Trophoblast cell (in vitro differentiated cells and primary cell): ENCODE measurements around the gene ACY1.
A peak's percentile ranks its signal among the peaks of the same experiment; 100 is the strongest.

Source experiments
- DNase-seq, 2 donors: peaks; one replicate each; pipeline ENCODE4 v3.0.0-alpha.2; 2016
- H2AFZ ChIP-seq: 2 replicates; pipeline ENCODE4 v1.6.1; 2013; ENCODE audit warnings: low read length, moderate library complexity, mild to moderate bottlenecking; ENCODE audit not compliant: insufficient read depth, poor library complexity
- H2AK5ac ChIP-seq: 2 replicates; pipeline ENCODE4 v1.6.1; 2013; ENCODE audit warnings: mild to moderate bottlenecking, low read length
- H2BK120ac ChIP-seq: 2 replicates; pipeline ENCODE4 v1.6.1; 2013; ENCODE audit warnings: low read length, mild to moderate bottlenecking, moderate library complexity; ENCODE audit not compliant: insufficient read depth, poor library complexity
- H2BK12ac ChIP-seq: 2 replicates; pipeline ENCODE4 v1.6.1; 2013; ENCODE audit warnings: mild to moderate bottlenecking, low read length, moderate library complexity
- H2BK5ac ChIP-seq: 2 replicates; pipeline ENCODE4 v1.6.1; 2013; ENCODE audit warnings: low read length, low read depth, moderate library complexity, mild to moderate bottlenecking; ENCODE audit not compliant: poor library complexity
- H3K14ac ChIP-seq: 2 replicates; pipeline ENCODE4 v1.6.1; 2013; ENCODE audit warnings: mild to moderate bottlenecking, low read length
- H3K18ac ChIP-seq: 2 replicates; pipeline ENCODE4 v1.6.1; 2013; ENCODE audit warnings: mild to moderate bottlenecking, low read length
- H3K23ac ChIP-seq: 2 replicates; pipeline ENCODE4 v1.6.1; 2013; ENCODE audit warnings: low read length
- H3K27ac ChIP-seq: 2 replicates; pipeline ENCODE4 v1.5.1; 2013; ENCODE audit warnings: low read depth, mild to moderate bottlenecking, inconsistent platforms, low read length, moderate library complexity
- H3K27me3 ChIP-seq: 2 replicates; pipeline ENCODE4 v1.6.1; 2013; ENCODE audit warnings: inconsistent platforms, mild to moderate bottlenecking, low read length, moderate library complexity; ENCODE audit not compliant: insufficient read depth
- H3K36me3 ChIP-seq, 2 experiments: 1 replicate in 1 of 2; 2 replicates in 1 of 2; pipeline ENCODE4 v1.6.1; 2013; ENCODE audit warnings: low read length in 2 of 2, mild to moderate bottlenecking in 2 of 2, moderate library complexity in 1 of 2; ENCODE audit not compliant: insufficient read depth in 2 of 2, control insufficient read depth in 1 of 2
- H3K4ac ChIP-seq: 2 replicates; pipeline ENCODE4 v1.6.1; 2013; ENCODE audit warnings: low read depth, mild to moderate bottlenecking, low read length, moderate library complexity
- H3K4me1 ChIP-seq, 2 experiments: 1 replicate in 1 of 2; 2 replicates in 1 of 2; pipeline ENCODE4 v1.6.1; 2013; ENCODE audit warnings: low read length in 2 of 2, mild to moderate bottlenecking in 2 of 2, moderate library complexity in 1 of 2; ENCODE audit not compliant: insufficient read depth in 2 of 2, control insufficient read depth in 1 of 2
- H3K4me2 ChIP-seq: 2 replicates; pipeline ENCODE4 v1.6.1; 2013; ENCODE audit warnings: inconsistent platforms, mild to moderate bottlenecking, low read length, moderate library complexity
- H3K4me3 ChIP-seq: 2 replicates; pipeline ENCODE4 v1.5.1; 2013; ENCODE audit warnings: mild to moderate bottlenecking, low read depth, low read length, inconsistent platforms
- H3K79me1 ChIP-seq: one replicate; pipeline ENCODE4 v1.6.1; 2013; ENCODE audit warnings: low read length
- H3K79me2 ChIP-seq: 2 replicates; pipeline ENCODE4 v1.6.1; 2013; ENCODE audit warnings: low read length, mild to moderate bottlenecking; ENCODE audit not compliant: control insufficient read depth, insufficient read depth, poor library complexity
- H3K9ac ChIP-seq: 2 replicates; pipeline ENCODE4 v1.6.1; 2013; ENCODE audit warnings: mild to moderate bottlenecking, low read length
- H3K9me3 ChIP-seq: 2 replicates; pipeline ENCODE4 v1.6.1; 2013; ENCODE audit warnings: low read depth, mild to moderate bottlenecking, control low read depth, inconsistent platforms, low read length; ENCODE audit not compliant: insufficient read depth
- H4K12ac ChIP-seq: 2 replicates; pipeline ENCODE4 v1.6.1; 2013; ENCODE audit warnings: low read depth, mild to moderate bottlenecking, low read length, moderate library complexity
- H4K8ac ChIP-seq: 2 replicates; pipeline ENCODE4 v1.6.1; 2013; ENCODE audit warnings: low read depth, mild to moderate bottlenecking, low read length, moderate library complexity
- H4K91ac ChIP-seq: one replicate; pipeline ENCODE4 v1.6.1; 2013; ENCODE audit warnings: low read depth, mild to moderate bottlenecking, low read length, moderate library complexity
- WGBS: extraction: QIAGEN DNeasy Blood & Tissue Kit; methylation state at CpG from one replicate; pipeline ENCODE4 v1.1.7; 2013; ENCODE audit warnings: missing lambda C conversion rate; ENCODE audit not compliant: insufficient read length, insufficient coverage; ENCODE audit errors: extremely low coverage; 5-methylcytosine and 5-hydroxymethylcytosine counted together

Gene ACY1

DNA sequence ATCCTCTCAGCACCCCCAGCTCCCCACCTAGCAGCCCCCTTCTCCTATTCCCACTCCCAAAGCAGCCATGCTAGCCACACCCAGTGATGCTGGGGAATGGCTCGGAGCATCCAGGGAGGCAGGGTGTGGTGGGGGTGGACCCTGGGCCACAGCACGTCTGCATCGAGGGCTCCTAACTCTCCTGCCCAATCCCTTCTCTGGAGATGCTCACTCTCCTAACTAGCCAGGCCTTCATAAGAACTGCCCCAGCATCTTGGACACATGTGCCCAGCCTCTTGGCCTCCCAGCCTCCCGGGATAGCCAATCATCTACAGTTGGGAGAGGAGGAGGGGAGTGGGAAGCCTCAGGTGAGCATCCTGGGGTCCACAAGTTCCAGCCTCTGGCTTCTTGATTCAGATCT lies 18.8 kb upstream of the ACY1 start:
- no peak overlapping the region for H3K4me2 ChIP-seq
- H4K12ac ChIP-seq: no peak overlapping the region
- H3K4me3 ChIP-seq: no peak overlapping the region
- no peak overlapping the region for H3K18ac ChIP-seq
- DNase-seq: no peak
- H3K36me3 ChIP-seq: peaks cover 0 to 14% of the 10 kb centered on the region in 2 experiments
- no peak overlapping the region for H2AFZ ChIP-seq
- H3K9me3 ChIP-seq: no peaks in the 10 kb centered on the region
- no peak overlapping the region for H3K9ac ChIP-seq
- peaks cover 10% of the 10 kb centered on the region for H3K79me2 ChIP-seq
- no CpG with 5 or more reads among the region's 4 CpGs for WGBS
- H2BK120ac ChIP-seq: no peak overlapping the region
- no peak overlapping the region for H2BK5ac ChIP-seq
- H3K14ac ChIP-seq: no peak overlapping the region
- H3K4ac ChIP-seq: no peak overlapping the region
- H2BK12ac ChIP-seq: no peak overlapping the region
- H3K79me1 ChIP-seq: peaks cover 13% of the 10 kb centered on the region
- H4K8ac ChIP-seq: no peak overlapping the region
- H3K27me3 ChIP-seq: no peaks in the 10 kb centered on the region
- H2AK5ac ChIP-seq: no peak overlapping the region
- H3K23ac ChIP-seq: no peak overlapping the region
- H4K91ac ChIP-seq: no peak overlapping the region
- H3K4me1 ChIP-seq: peaks cover 13 to 23% of the 10 kb centered on the region in 2 experiments
- no peak overlapping the region for H3K27ac ChIP-seq

DNA sequence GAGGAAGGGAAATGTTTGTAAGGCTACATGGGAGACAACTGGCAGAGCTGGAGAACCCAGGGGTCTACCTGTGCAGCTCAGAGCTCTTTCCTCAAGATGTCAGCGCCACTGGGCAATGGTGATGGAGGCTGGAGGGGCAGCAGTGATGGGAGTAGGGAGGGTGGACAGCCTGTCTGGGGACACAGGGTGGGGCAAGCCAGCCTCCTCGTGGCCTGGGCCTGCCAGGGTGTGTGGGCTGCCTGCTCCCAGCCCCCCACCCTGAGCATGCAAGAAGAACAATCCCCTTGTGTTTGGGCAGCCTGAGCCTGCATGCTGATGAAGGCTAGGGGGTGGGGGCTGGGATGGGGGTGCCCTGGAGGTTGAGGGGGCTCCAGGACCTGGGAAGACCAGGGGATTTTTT lies 17.3 kb upstream of the ACY1 start:
- WGBS: no CpG with 5 or more reads among the region's 2 CpGs
- Histone ChIP-seq H3K14ac (no peak overlapping the region), H2AK5ac (peak overlapping the region; percentile 31), H2BK12ac (no peak overlapping the region), H3K79me2 (peaks cover 10% of the 10 kb centered on the region), H4K12ac (no peak overlapping the region), H3K23ac (no peak overlapping the region), H4K8ac (no peak overlapping the region), H3K9me3 (no peaks in the 10 kb centered on the region), H3K79me1 (peaks cover 13% of the 10 kb centered on the region), H3K27me3 (no peaks in the 10 kb centered on the region), H3K36me3 (peaks cover 0 to 2% of the 10 kb centered on the region in 2 experiments), H2BK120ac (no peak overlapping the region), H3K4me2 (no peak overlapping the region), H3K4me1 (peaks cover 13 to 23% of the 10 kb centered on the region in 2 experiments), H4K91ac (no peak overlapping the region), H2AFZ (peak overlapping the region; percentile 5), H3K27ac (no peak overlapping the region), H3K4ac (no peak overlapping the region), H2BK5ac (no peak overlapping the region), H3K18ac (no peak overlapping the region), H3K4me3 (no peak overlapping the region), H3K9ac (no peak overlapping the region)
- no peak for DNase-seq

DNA sequence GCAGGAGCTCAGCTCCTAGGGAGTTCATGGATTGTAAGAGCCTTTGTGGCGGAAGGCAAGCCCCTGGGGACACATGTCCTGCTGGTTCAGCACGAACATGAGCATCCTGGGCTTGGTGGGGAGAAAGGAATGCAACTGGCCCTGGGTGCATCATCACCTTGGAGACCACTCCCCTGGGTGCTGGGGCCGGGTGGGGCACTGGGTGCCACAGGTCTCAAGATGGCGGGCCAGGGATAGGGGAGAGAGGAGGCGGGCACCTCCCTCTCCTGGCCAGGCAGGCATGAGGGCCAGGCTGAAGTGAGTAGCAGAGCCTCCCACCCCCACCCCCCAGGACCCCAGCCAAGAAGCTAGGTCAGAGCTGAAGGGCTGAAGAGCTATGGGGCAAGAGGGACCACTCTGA lies 16.8 kb upstream of the ACY1 start:
- H4K91ac ChIP-seq: peak overlapping the region; percentile 85
- H2AFZ ChIP-seq: no peak overlapping the region
- H3K9ac ChIP-seq: no peak overlapping the region
- H2BK5ac ChIP-seq: no peak overlapping the region
- peak overlapping the region; percentile 60 for H3K18ac ChIP-seq
- H3K4me3 ChIP-seq: peak overlapping the region; percentile 66
- H3K4ac ChIP-seq: peak overlapping the region; percentile 19
- no peak overlapping the region for H4K12ac ChIP-seq
- H3K27ac ChIP-seq: no peak overlapping the region
- H4K8ac ChIP-seq: peak overlapping the region; percentile 83
- DNase-seq: no peak
- H3K27me3 ChIP-seq: no peaks in the 10 kb centered on the region
- peak overlapping the region; percentile 83 for H2AK5ac ChIP-seq
- no peak overlapping the region for H2BK12ac ChIP-seq
- H3K4me2 ChIP-seq: peak overlapping the region; percentile 62
- H3K79me1 ChIP-seq: peaks cover 13% of the 10 kb centered on the region
- H3K36me3 ChIP-seq: peaks cover 0 to 2% of the 10 kb centered on the region in 2 experiments
- no CpG with 5 or more reads among the region's 5 CpGs for WGBS
- no peak overlapping the region for H3K23ac ChIP-seq
- no peaks in the 10 kb centered on the region for H3K9me3 ChIP-seq
- H3K4me1 ChIP-seq: peaks cover 13 to 23% of the 10 kb centered on the region in 2 experiments
- no peak overlapping the region for H2BK120ac ChIP-seq
- H3K14ac ChIP-seq: peak overlapping the region; percentile 89
- H3K79me2 ChIP-seq: peaks cover 10% of the 10 kb centered on the region

DNA sequence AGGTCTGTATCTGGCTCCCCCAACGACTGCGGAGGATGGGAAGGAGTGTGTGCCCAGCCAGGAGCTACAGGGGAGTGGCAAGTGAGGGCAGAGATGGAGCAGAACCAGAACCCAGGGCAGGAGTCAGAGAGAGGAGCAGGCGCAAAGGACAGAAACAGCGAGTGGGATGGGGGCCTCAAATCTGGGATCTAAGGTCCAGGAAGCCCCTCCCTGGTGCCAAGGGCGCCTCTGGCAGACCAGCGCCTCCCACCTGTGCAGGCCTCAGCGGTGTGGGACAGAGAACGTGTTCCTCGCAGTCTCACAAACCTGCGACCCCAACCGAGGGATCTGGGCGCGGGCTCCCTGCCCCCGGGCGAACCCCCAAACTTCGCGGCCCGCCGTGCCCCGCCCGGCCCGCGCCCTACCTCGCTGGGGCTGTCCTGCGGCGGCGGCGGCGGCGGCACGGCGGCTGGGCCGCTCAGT lies 16.4 kb upstream of the ACY1 start:
- no peak overlapping the region for H3K23ac ChIP-seq
- H3K27me3 ChIP-seq: no peaks in the 10 kb centered on the region
- peak overlapping the region; percentile 62 for H3K4me2 ChIP-seq
- peaks cover 13 to 23% of the 10 kb centered on the region in 2 experiments for H3K4me1 ChIP-seq
- peak overlapping the region; percentile 19 for H3K4ac ChIP-seq
- H3K14ac ChIP-seq: peak overlapping the region; percentile 89
- H2AK5ac ChIP-seq: peak overlapping the region; percentile 83
- peak overlapping the region; percentile 38 for H2BK12ac ChIP-seq
- H2BK120ac ChIP-seq: peak overlapping the region; percentile 74
- peak overlapping the region; percentile 60 for H3K18ac ChIP-seq
- no peak for DNase-seq
- H3K79me1 ChIP-seq: peaks cover 13% of the 10 kb centered on the region
- H3K79me2 ChIP-seq: peaks cover 10% of the 10 kb centered on the region
- peak overlapping the region; percentile 56 for H3K27ac ChIP-seq
- peak overlapping the region; percentile 83 for H4K8ac ChIP-seq
- peak overlapping the region; percentile 79 for H2AFZ ChIP-seq
- peak overlapping the region; percentile 66 for H3K4me3 ChIP-seq
- H3K9ac ChIP-seq: peak overlapping the region; percentile 0
- peak overlapping the region; percentile 85 for H4K12ac ChIP-seq
- WGBS: no CpG with 5 or more reads among the region's 33 CpGs
- H3K9me3 ChIP-seq: no peaks in the 10 kb centered on the region
- peak overlapping the region; percentile 10 for H2BK5ac ChIP-seq
- H3K36me3 ChIP-seq: peaks cover 0 to 2% of the 10 kb centered on the region in 2 experiments
- peak overlapping the region; percentile 85 for H4K91ac ChIP-seq
